ENCODE measurements around the gene AMPD3. TPM values are rescaled to one million over a fixed set of nuclear protein-coding genes. Genes with fewer than 3 reads are reported as not detected.

The AMPD3 gene
- total RNA-seq, 2 donors from 2014 or later, result 21.6 to 28.8 TPM

- no peak overlapping the region for H3K27ac Mint-ChIP-seq
- H3K36me3 Mint-ChIP-seq (ENCODE audit: insufficient read depth in 2 of 2), result peaks cover 5 to 6% of the 10 kb centered on the region in 2 donors
- H3K4me1 Mint-ChIP-seq (ENCODE audit: low read depth), result no peaks in the 10 kb centered on the region
- no peaks in the 10 kb centered on the region for H3K27me3 Mint-ChIP-seq (ENCODE audit: low read depth)
- no peak overlapping the region for H3K4me3 Mint-ChIP-seq
- DNase-seq (no peak), ATAC-seq (replicated peaks in 1 of 2) (no peak)
- no peaks in the 10 kb centered on the region for H3K9me3 Mint-ChIP-seq
Observed at GRCh38 chr11:10499452-10499851, 44.4 kb downstream of the AMPD3 start.

GRCh38 chr11:10499874-10500601, 45.0 kb downstream of the AMPD3 start:
- Mint-ChIP-seq H3K27me3 (ENCODE audit: low read depth) (no peaks in the 10 kb centered on the region), H3K4me1 (ENCODE audit: low read depth) (no peaks in the 10 kb centered on the region), H3K27ac (no peak overlapping the region), H3K36me3 (ENCODE audit: insufficient read depth in 2 of 2) (peaks cover 6% of the 10 kb centered on the region in 2 donors), H3K4me3 (no peak overlapping the region), H3K9me3 (no peaks in the 10 kb centered on the region)
- ATAC-seq (replicated peaks in 1 of 2), result no peak
- no peak for DNase-seq

- ATAC-seq (replicated peaks in 1 of 2) (no peak), DNase-seq (no peak)
- Mint-ChIP-seq H3K27me3 (ENCODE audit: low read depth) (no peaks in the 10 kb centered on the region), H3K4me1 (ENCODE audit: low read depth) (no peaks in the 10 kb centered on the region), H3K27ac (no peak overlapping the region), H3K36me3 (ENCODE audit: insufficient read depth in 2 of 2) (peaks cover 6% of the 10 kb centered on the region in 2 donors), H3K9me3 (no peaks in the 10 kb centered on the region), H3K4me3 (no peak overlapping the region)
Observed at GRCh38 chr11:10500757-10501684, 46.0 kb downstream of the AMPD3 start.

- no peak overlapping the region for H3K27ac Mint-ChIP-seq
Observed at GRCh38 chr11:10502065-10502680, 47.1 kb downstream of the AMPD3 start.

GRCh38 chr11:10502770-10503169, 47.7 kb downstream of the AMPD3 start:
- ATAC-seq (replicated peaks in 1 of 2) (no peak), DNase-seq (no peak)
- Mint-ChIP-seq H3K36me3 (ENCODE audit: insufficient read depth in 2 of 2) (peaks cover 5 to 6% of the 10 kb centered on the region in 2 donors), H3K27ac (no peak overlapping the region), H3K4me1 (ENCODE audit: low read depth) (no peaks in the 10 kb centered on the region), H3K4me3 (no peak overlapping the region), H3K27me3 (ENCODE audit: low read depth) (no peaks in the 10 kb centered on the region), H3K9me3 (no peaks in the 10 kb centered on the region)

More at GRCh38 chr11:10502065-10502680, 47.1 kb downstream of the AMPD3 start:
- ATAC-seq (replicated peaks in 1 of 2) (no peak), DNase-seq (no peak)
- no peaks in the 10 kb centered on the region for H3K4me1 Mint-ChIP-seq (ENCODE audit: low read depth)
- no peaks in the 10 kb centered on the region for H3K9me3 Mint-ChIP-seq
- H3K27me3 Mint-ChIP-seq (ENCODE audit: low read depth), result no peaks in the 10 kb centered on the region
- peaks cover 6% of the 10 kb centered on the region in 2 donors for H3K36me3 Mint-ChIP-seq (ENCODE audit: insufficient read depth in 2 of 2)
- H3K4me3 Mint-ChIP-seq, result no peak overlapping the region

DNA sequence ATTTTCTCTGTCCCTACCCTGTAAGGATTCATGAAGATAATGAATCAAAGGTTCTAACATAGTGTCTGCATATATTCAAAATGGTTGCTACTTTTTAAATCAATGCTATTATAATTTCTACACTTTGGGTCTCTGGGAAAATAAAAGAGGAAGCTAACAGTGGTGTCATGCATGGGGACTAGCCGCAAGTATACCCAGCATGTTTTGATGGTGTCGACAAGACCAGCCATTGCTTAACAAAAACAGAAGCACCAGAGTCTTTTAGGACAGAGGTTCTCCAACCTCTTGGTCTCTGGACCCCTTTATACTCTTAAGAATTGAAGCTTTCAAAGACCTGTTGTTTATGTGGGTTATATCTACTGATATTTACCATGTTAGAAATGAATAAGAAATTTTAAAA, 48.2 kb downstream of the AMPD3 start:
- Mint-ChIP-seq H3K4me1 (ENCODE audit: low read depth) (no peaks in the 10 kb centered on the region), H3K4me3 (no peak overlapping the region), H3K27ac (no peak overlapping the region)

DNA sequence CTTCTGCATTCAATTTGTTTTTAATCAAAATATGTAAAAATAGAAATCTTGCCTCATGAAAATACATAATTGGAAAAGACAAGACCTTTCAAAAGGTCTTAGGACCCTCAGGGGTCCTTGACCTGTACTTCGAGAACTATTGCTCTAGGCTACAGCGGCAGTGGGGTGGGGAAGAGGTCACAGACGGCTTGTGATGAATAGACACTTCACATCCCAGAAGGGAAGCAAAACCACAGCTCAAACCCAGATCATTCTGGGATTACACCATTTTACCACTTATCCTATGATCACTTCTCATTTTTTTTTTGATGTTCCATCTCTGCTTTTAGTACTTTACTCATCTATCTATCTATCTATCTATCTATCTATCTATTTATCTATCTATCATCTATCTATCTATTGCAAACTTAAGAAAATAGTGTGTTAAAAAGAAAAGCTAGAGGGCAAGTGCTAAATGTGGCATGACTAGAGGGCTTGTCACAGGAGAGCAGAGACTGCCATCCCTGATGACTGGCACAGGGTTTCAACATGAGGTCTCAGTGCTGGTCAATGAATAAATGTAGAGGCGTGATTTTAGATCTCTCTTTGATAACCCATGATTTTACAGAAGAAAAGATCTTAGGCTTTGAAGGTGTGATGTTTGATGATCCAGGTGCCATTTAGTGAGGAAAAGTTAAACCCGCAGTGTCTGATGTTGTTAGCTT, 48.9 kb downstream of the AMPD3 start:
- ATAC-seq (replicated peaks in 1 of 2) (no peak), DNase-seq (no peak)
- H3K9me3 Mint-ChIP-seq, result no peaks in the 10 kb centered on the region
- H3K4me1 Mint-ChIP-seq (ENCODE audit: low read depth), result no peaks in the 10 kb centered on the region
- peaks cover 3 to 6% of the 10 kb centered on the region in 2 donors for H3K36me3 Mint-ChIP-seq (ENCODE audit: insufficient read depth in 2 of 2)
- H3K27ac Mint-ChIP-seq, result no peak overlapping the region
- H3K27me3 Mint-ChIP-seq (ENCODE audit: low read depth), result no peaks in the 10 kb centered on the region
- no peak overlapping the region for H3K4me3 Mint-ChIP-seq

More for the DNA sequence above, 48.2 kb downstream of the AMPD3 start:
- DNase-seq, result no peak
- Mint-ChIP-seq H3K9me3 (no peaks in the 10 kb centered on the region), H3K27me3 (ENCODE audit: low read depth) (no peaks in the 10 kb centered on the region), H3K36me3 (ENCODE audit: insufficient read depth in 2 of 2) (peaks cover 4 to 6% of the 10 kb centered on the region in 2 donors)
- ATAC-seq (replicated peaks in 1 of 2), result no peak

DNA sequence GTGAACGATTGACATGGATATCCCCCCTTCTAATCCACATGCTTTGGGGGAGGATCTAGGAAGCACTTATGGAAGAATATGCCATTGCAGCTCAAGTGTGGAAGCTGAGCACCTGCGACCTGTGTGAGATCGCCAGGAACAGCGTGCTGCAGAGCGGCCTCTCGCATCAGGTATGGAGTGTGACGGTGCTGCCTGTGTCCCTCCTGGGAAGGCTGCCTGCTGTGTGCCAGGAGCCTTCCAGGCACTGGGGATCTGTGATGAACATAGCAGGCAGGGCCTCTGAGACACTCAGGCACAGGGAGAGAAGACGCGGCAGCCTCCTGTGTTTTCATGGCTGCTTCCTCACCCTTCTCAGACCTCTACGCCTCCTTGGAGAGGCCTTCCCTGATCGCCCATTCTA, 49.4 kb downstream of the AMPD3 start:
- Mint-ChIP-seq H3K27ac (no peak overlapping the region), H3K9me3 (no peaks in the 10 kb centered on the region), H3K27me3 (ENCODE audit: low read depth) (no peaks in the 10 kb centered on the region), H3K4me1 (ENCODE audit: low read depth) (no peaks in the 10 kb centered on the region), H3K4me3 (no peak overlapping the region), H3K36me3 (ENCODE audit: insufficient read depth in 2 of 2) (peaks cover 3 to 6% of the 10 kb centered on the region in 2 donors)
- no peak for DNase-seq
- no peak for ATAC-seq (replicated peaks in 1 of 2)

- DNase-seq (no peak), ATAC-seq (replicated peaks in 1 of 2) (no peak)
- H3K27me3 Mint-ChIP-seq (ENCODE audit: low read depth), result no peaks in the 10 kb centered on the region
- no peak overlapping the region for H3K27ac Mint-ChIP-seq
- peaks cover under 1 to 3% of the 10 kb centered on the region in 2 donors for H3K36me3 Mint-ChIP-seq (ENCODE audit: insufficient read depth in 2 of 2)
- H3K4me3 Mint-ChIP-seq, result no peak overlapping the region
- no peaks in the 10 kb centered on the region for H3K4me1 Mint-ChIP-seq (ENCODE audit: low read depth)
- H3K9me3 Mint-ChIP-seq, result no peaks in the 10 kb centered on the region
Observed at GRCh38 chr11:10505278-10506007, 50.4 kb downstream of the AMPD3 start.

- Mint-ChIP-seq H3K27me3 (ENCODE audit: low read depth) (no peaks in the 10 kb centered on the region), H3K4me3 (no peak overlapping the region), H3K9me3 (no peaks in the 10 kb centered on the region), H3K36me3 (ENCODE audit: insufficient read depth in 2 of 2) (peaks cover 1 to 3% of the 10 kb centered on the region in 2 donors), H3K4me1 (ENCODE audit: low read depth) (no peaks in the 10 kb centered on the region), H3K27ac (no peak overlapping the region)
- no peak for DNase-seq
- no peak for ATAC-seq (replicated peaks in 1 of 2)
Observed at GRCh38 chr11:10506008-10506370, 50.9 kb downstream of the AMPD3 start.

- Mint-ChIP-seq H3K4me3 (no peak overlapping the region), H3K9me3 (no peaks in the 10 kb centered on the region), H3K27ac (no peak overlapping the region), H3K27me3 (ENCODE audit: low read depth) (no peaks in the 10 kb centered on the region), H3K36me3 (ENCODE audit: insufficient read depth in 2 of 2) (peaks cover 1% of the 10 kb centered on the region in 2 donors), H3K4me1 (ENCODE audit: low read depth) (no peaks in the 10 kb centered on the region)
- no peak for ATAC-seq (replicated peaks in 1 of 2)
- DNase-seq, result no peak
Observed at GRCh38 chr11:10511181-10511621, 56.1 kb downstream of the AMPD3 start.

- DNase-seq (no peak), ATAC-seq (replicated peaks in 1 of 2) (no peak)
- H3K9me3 Mint-ChIP-seq, result no peaks in the 10 kb centered on the region
- H3K4me3 Mint-ChIP-seq, result no peak overlapping the region
- H3K27ac Mint-ChIP-seq, result no peak overlapping the region
- H3K36me3 Mint-ChIP-seq (ENCODE audit: insufficient read depth in 2 of 2), result peaks cover 1% of the 10 kb centered on the region in 2 donors
- H3K27me3 Mint-ChIP-seq (ENCODE audit: low read depth), result no peaks in the 10 kb centered on the region
- no peaks in the 10 kb centered on the region for H3K4me1 Mint-ChIP-seq (ENCODE audit: low read depth)
Observed at GRCh38 chr11:10514202-10514601, 59.1 kb downstream of the AMPD3 start.
